ENCODE results near the gene PDLIM5.

DNA sequence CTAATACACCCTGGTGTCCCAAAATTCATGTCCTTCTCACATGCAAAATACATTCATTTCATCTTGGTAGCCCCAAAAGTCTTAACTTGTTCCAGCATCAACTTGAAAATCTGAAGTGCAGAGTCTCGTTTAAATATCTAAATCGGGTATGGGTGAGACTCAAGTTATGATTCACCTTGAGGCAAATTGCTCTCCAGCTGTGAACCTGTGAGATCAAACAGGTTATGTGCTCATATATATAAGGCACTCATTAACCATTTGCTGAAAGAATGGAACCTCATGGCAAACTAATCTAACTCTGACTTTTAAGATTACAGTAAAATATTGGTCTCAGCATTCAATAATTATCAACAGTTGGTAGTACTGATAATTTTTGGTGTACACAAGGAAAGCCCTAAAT lies 55.5 kb downstream of the PDLIM5 start:
- TF ChIP-seq, protein P1, sequence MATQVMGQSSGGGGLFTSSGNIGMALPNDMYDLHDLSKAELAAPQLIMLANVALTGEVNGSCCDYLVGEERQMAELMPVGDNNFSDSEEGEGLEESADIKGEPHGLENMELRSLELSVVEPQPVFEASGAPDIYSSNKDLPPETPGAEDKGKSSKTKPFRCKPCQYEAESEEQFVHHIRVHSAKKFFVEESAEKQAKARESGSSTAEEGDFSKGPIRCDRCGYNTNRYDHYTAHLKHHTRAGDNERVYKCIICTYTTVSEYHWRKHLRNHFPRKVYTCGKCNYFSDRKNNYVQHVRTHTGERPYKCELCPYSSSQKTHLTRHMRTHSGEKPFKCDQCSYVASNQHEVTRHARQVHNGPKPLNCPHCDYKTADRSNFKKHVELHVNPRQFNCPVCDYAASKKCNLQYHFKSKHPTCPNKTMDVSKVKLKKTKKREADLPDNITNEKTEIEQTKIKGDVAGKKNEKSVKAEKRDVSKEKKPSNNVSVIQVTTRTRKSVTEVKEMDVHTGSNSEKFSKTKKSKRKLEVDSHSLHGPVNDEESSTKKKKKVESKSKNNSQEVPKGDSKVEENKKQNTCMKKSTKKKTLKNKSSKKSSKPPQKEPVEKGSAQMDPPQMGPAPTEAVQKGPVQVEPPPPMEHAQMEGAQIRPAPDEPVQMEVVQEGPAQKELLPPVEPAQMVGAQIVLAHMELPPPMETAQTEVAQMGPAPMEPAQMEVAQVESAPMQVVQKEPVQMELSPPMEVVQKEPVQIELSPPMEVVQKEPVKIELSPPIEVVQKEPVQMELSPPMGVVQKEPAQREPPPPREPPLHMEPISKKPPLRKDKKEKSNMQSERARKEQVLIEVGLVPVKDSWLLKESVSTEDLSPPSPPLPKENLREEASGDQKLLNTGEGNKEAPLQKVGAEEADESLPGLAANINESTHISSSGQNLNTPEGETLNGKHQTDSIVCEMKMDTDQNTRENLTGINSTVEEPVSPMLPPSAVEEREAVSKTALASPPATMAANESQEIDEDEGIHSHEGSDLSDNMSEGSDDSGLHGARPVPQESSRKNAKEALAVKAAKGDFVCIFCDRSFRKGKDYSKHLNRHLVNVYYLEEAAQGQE (IDR thresholded peaks at IDR 0.05; ENCODE audit: insufficient read depth in 1 of 2, low read depth in 2 of 2, low read length in 1 of 2): no peak
- TF ChIP-seq, protein P2, sequence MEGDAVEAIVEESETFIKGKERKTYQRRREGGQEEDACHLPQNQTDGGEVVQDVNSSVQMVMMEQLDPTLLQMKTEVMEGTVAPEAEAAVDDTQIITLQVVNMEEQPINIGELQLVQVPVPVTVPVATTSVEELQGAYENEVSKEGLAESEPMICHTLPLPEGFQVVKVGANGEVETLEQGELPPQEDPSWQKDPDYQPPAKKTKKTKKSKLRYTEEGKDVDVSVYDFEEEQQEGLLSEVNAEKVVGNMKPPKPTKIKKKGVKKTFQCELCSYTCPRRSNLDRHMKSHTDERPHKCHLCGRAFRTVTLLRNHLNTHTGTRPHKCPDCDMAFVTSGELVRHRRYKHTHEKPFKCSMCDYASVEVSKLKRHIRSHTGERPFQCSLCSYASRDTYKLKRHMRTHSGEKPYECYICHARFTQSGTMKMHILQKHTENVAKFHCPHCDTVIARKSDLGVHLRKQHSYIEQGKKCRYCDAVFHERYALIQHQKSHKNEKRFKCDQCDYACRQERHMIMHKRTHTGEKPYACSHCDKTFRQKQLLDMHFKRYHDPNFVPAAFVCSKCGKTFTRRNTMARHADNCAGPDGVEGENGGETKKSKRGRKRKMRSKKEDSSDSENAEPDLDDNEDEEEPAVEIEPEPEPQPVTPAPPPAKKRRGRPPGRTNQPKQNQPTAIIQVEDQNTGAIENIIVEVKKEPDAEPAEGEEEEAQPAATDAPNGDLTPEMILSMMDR (IDR thresholded peaks at IDR 0.05): no peak
